Vagina (tissue), 2 donors: ENCODE measurements around the gene MAX. TPM values are rescaled to one million over a fixed set of nuclear protein-coding genes. Genes with fewer than 3 reads are reported as not detected.

Experiments
- DNase-seq, 2 donors: peaks; one replicate each; pipeline ENCODE4 v3.0.0-alpha.2; 2017; ENCODE audit errors: extremely low spot score in 2 of 2
- H3K27ac ChIP-seq: fragments of 200-600 bp; sonication (generic); one replicate; pipeline ENCODE4 v1.5.1; 2019
- H3K27me3 ChIP-seq: fragments of 200-600 bp; sonication (generic); one replicate; pipeline ENCODE4 v1.5.1; 2019
- H3K36me3 ChIP-seq, 2 donors: fragments of 200-600 bp; sonication (generic); one replicate each; pipeline ENCODE4 v1.5.1; 2017 to 2019
- H3K4me1 ChIP-seq: fragments of 200-600 bp; sonication (generic); one replicate; pipeline ENCODE4 v1.5.1; 2019
- H3K4me3 ChIP-seq, 2 donors: fragments of 200-600 bp; sonication (generic); 1 replicate in 1 of 2; 2 replicates in 1 of 2; pipeline ENCODE4 v1.5.1; 2016 to 2019
- H3K9me3 ChIP-seq: fragments of 200-600 bp; sonication (generic); one replicate; pipeline ENCODE4 v1.5.1; 2019
- CTCF ChIP-seq, 3 experiments: fragments of 450-650 bp in 2 of 3; fragments of 200-600 bp in 1 of 3; sonication (generic) in 1 of 3; IDR thresholded peaks; one replicate each; pipeline ENCODE4 v1.5.1; 2017 to 2019; ENCODE audit warnings: antibody characterized with exemption in 3 of 3, mild to moderate bottlenecking in 2 of 3, moderate library complexity in 2 of 3
- POLR2A ChIP-seq, 2 donors: fragments of 450-650 bp; IDR thresholded peaks; one replicate each; pipeline ENCODE4 v1.6.1; 2017; ENCODE audit warnings: antibody characterized with exemption in 2 of 2, mild to moderate bottlenecking in 2 of 2, moderate library complexity in 2 of 2
- POLR2AphosphoS5 ChIP-seq, 2 donors: sonication (generic); formaldehyde crosslinking; IDR thresholded peaks; one replicate each; pipeline ENCODE4 v1.9.0; 2017; ENCODE audit warnings: antibody characterized with exemption in 2 of 2, mild to moderate bottlenecking in 2 of 2, low read depth in 1 of 2; ENCODE audit not compliant: insufficient read depth in 1 of 2
- intact Hi-C: fragments of 100-400 bp; cut with DNase I; formaldehyde crosslinking; loops from one replicate; pipeline ENCODE4 v1.15.1; 2023
- total RNA-seq: library from RNA; depleted of rRNA; stranded (reverse); fragments of >200 nt; gene quantifications from one replicate; pipeline ENCODE4 v1.2.3, GENCODE V29; 2016

MAX gene
- total RNA-seq, 1 donor from 2014 or later, result 71.7 TPM

GRCh38 chr14:65117769-65118745 lies 15.7 kb upstream of the MAX start:
- Histone ChIP-seq H3K4me3 (no peak overlapping the region), H3K9me3 (no peaks in the 10 kb centered on the region), H3K27me3 (no peaks in the 10 kb centered on the region), H3K27ac (peak overlapping the region; percentile 33), H3K4me1 (peaks cover 14% of the 10 kb centered on the region), H3K36me3 (no peaks in the 10 kb centered on the region)
- no peak for DNase-seq
- TF ChIP-seq POLR2A (IDR thresholded peaks at IDR 0.05) (no peak), POLR2AphosphoS5 (IDR thresholded peaks at IDR 0.05; ENCODE audit: insufficient read depth in 1 of 2, low read depth in 1 of 2) (no peak), CTCF (IDR thresholded peaks at IDR 0.05) (no peak)
- intact Hi-C loops, result no loop called here

- Histone ChIP-seq H3K4me1 (peaks cover 14% of the 10 kb centered on the region), H3K9me3 (no peaks in the 10 kb centered on the region), H3K27ac (no peak overlapping the region), H3K4me3 (no peak overlapping the region), H3K36me3 (no peaks in the 10 kb centered on the region), H3K27me3 (no peaks in the 10 kb centered on the region)
- intact Hi-C loops, result no loop called here
- DNase-seq, result no peak
- TF ChIP-seq POLR2AphosphoS5 (IDR thresholded peaks at IDR 0.05; ENCODE audit: insufficient read depth in 1 of 2, low read depth in 1 of 2) (no peak), CTCF (IDR thresholded peaks at IDR 0.05) (no peak), POLR2A (IDR thresholded peaks at IDR 0.05) (no peak)
Observed at GRCh38 chr14:65115615-65116014, 13.3 kb upstream of the MAX start.

GRCh38 chr14:65110525-65110924 lies 8.2 kb upstream of the MAX start:
- TF ChIP-seq CTCF (IDR thresholded peaks at IDR 0.05) (no peak), POLR2A (IDR thresholded peaks at IDR 0.05) (no peak), POLR2AphosphoS5 (IDR thresholded peaks at IDR 0.05; ENCODE audit: insufficient read depth in 1 of 2, low read depth in 1 of 2) (no peak)
- H3K36me3 ChIP-seq, result no peaks in the 10 kb centered on the region
- H3K9me3 ChIP-seq, result no peaks in the 10 kb centered on the region
- no peaks in the 10 kb centered on the region for H3K4me1 ChIP-seq
- H3K4me3 ChIP-seq, result no peak overlapping the region
- no peak overlapping the region for H3K27ac ChIP-seq
- DNase-seq, result no peak
- intact Hi-C loops, result no loop called here
- no peaks in the 10 kb centered on the region for H3K27me3 ChIP-seq

- no peaks in the 10 kb centered on the region for H3K27me3 ChIP-seq
- intact Hi-C loops, result loop anchor here (10.0 kb wide), 1 partner anchor 45 kb away; no protein-coding TSS in a partner anchor
- H3K27ac ChIP-seq, result no peak overlapping the region
- H3K36me3 ChIP-seq, result no peaks in the 10 kb centered on the region
- no peak for DNase-seq
- TF ChIP-seq CTCF (IDR thresholded peaks at IDR 0.05) (no peak), POLR2A (IDR thresholded peaks at IDR 0.05) (no peak), POLR2AphosphoS5 (IDR thresholded peaks at IDR 0.05; ENCODE audit: insufficient read depth in 1 of 2, low read depth in 1 of 2) (no peak)
- no peak overlapping the region for H3K4me3 ChIP-seq
- no peaks in the 10 kb centered on the region for H3K9me3 ChIP-seq
- no peaks in the 10 kb centered on the region for H3K4me1 ChIP-seq
Observed at GRCh38 chr14:65109357-65109756, 7.0 kb upstream of the MAX start.

GRCh38 chr14:65107200-65107599 lies 4.9 kb upstream of the MAX start:
- Histone ChIP-seq H3K27ac (no peak overlapping the region), H3K9me3 (no peaks in the 10 kb centered on the region), H3K36me3 (no peaks in the 10 kb centered on the region), H3K27me3 (no peaks in the 10 kb centered on the region), H3K4me1 (peaks cover 7% of the 10 kb centered on the region), H3K4me3 (no peak overlapping the region)
- TF ChIP-seq CTCF (IDR thresholded peaks at IDR 0.05) (no peak), POLR2A (IDR thresholded peaks at IDR 0.05) (no peak), POLR2AphosphoS5 (IDR thresholded peaks at IDR 0.05; ENCODE audit: insufficient read depth in 1 of 2, low read depth in 1 of 2) (no peak)
- intact Hi-C loops, result loop anchor here (10.0 kb wide), 1 partner anchor 48 kb away; no protein-coding TSS in a partner anchor
- no peak for DNase-seq
